Adrenal gland (tissue), 5 donors: ENCODE data around the gene CNTN4.

Experiments used
- POLR2A ChIP-seq, 2 donors: fragments of 450-650 bp; IDR thresholded peaks; one replicate each; pipeline ENCODE4 v1.6.1; 2017; ENCODE audit warnings: antibody characterized with exemption in 2 of 2, mild to moderate bottlenecking in 2 of 2, moderate library complexity in 1 of 2
- TF ChIP-seq, protein P1 (sequence below), 6 experiments: fragments of 450-650 bp in 4 of 6; fragments of 200-600 bp in 2 of 6; sonication (generic) in 1 of 6; IDR thresholded peaks; 1 replicate in 5 of 6; 2 replicates in 1 of 6; pipeline versions ENCODE4 v1.5.1 to v1.8.0; 2016 to 2021; ENCODE audit warnings: antibody characterized with exemption in 6 of 6, mild to moderate bottlenecking in 2 of 6, moderate library complexity in 1 of 6
- donor health status: DM: no; HTN: no; CAD: no.

DNA sequence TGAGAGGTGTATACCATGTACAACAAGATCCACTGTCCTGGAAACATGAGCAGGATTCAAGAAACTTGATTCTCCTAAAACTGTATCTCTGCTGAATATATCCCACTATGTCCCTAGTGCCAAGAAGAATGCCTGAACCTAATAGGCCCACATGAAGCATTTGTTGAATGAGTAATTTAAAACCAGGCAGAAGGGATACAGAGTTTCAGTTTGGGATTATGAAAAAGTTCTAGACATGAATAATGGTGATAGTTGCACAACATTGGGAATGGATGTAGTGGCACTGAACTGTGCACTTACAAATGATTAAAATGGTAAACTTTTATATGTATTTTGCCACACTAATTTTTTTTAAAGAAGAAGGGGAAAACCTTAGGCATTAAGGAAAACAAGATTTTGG, 750.4 kb downstream of the CNTN4 start:
- TF ChIP-seq, protein P1, sequence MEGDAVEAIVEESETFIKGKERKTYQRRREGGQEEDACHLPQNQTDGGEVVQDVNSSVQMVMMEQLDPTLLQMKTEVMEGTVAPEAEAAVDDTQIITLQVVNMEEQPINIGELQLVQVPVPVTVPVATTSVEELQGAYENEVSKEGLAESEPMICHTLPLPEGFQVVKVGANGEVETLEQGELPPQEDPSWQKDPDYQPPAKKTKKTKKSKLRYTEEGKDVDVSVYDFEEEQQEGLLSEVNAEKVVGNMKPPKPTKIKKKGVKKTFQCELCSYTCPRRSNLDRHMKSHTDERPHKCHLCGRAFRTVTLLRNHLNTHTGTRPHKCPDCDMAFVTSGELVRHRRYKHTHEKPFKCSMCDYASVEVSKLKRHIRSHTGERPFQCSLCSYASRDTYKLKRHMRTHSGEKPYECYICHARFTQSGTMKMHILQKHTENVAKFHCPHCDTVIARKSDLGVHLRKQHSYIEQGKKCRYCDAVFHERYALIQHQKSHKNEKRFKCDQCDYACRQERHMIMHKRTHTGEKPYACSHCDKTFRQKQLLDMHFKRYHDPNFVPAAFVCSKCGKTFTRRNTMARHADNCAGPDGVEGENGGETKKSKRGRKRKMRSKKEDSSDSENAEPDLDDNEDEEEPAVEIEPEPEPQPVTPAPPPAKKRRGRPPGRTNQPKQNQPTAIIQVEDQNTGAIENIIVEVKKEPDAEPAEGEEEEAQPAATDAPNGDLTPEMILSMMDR (IDR thresholded peaks at IDR 0.05), result no peak
- no peak for TF ChIP-seq POLR2A (IDR thresholded peaks at IDR 0.05)
